ENCODE results near the gene NPAT.

NPAT gene

GRCh38 chr11:108221371-108221770 lies 1.1 kb downstream of the NPAT start:
- intact Hi-C loops (cut with DNase I): loop anchor here (5.0 kb wide), 3 partner anchors 99 to 441 kb away; partner anchors contain the start of gene ACAT1
- no peak for DNase-seq

- intact Hi-C loops (cut with DNase I): loop anchor here (5.0 kb wide), 3 partner anchors 99 to 441 kb away; partner anchors contain the start of gene ACAT1
- no peak for DNase-seq
These were observed 1.6 kb downstream of the NPAT start for GRCh38 chr11:108220721-108221336.

GRCh38 chr11:108218912-108219783 lies 3.3 kb downstream of the NPAT start:
- intact Hi-C loops (cut with DNase I): no loop called here

DNA sequence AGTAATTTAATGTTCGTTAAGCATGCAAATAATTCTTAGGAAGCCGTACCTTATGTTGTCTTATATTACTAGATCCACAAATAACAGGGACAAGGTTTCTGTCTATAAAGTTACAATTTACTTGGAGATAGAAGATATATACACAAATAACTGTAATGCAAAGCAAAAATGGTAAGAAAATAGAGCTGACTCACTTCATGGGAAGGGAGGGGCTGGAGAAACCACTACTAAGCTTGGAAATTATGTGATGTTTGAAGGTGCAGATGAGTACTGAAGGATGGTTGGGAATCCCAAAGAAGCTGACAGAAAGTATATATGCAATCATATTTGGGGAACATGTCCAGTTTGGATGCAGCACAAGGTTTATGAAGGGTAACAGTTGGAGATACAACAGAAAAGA lies 4.0 kb downstream of the NPAT start:
- intact Hi-C loops (cut with DNase I): no loop called here
- no peak for DNase-seq

More at GRCh38 chr11:108218912-108219783, 3.3 kb downstream of the NPAT start:
- no peak for DNase-seq

DNA sequence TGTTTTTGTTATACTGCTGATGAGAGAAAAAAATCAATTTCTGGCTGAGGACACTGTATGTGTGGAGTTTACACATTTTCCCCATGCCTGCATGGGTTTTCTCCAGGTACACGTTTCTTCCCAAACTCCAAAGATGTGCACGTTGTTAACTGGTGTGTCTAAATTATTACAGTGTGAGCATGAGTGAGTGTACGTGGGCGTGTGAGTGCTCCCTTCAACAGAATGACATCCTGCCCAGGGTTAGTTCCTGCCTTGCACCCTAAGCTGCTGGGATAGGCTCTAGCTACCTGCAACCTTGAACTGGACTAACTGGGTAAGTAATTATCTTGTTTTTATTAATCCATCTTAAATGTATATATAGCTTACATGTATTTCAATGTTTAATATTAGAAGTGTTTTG lies 5.5 kb downstream of the NPAT start:
- no peak for DNase-seq
- intact Hi-C loops (cut with DNase I): no loop called here

DNA sequence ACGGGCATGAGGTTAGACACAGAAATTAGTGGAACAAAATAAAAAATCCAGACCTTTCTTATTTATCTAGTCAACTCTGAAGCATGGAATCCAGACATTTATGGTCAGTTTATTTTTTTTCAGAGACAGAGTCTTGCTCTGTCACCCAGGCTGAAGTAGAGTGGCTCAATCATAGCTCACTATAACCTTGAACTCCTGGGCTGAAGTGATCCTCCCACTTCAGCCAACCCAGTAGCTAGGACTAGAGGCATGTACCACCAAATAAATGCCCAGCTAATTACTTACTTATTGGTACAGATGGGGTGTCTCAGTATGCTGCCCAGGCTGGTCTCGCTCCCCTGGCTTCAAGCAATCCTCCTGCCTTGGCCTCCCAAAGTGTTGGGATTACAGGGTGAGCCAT lies 8.7 kb downstream of the NPAT start:
- DNase-seq: no peak
- intact Hi-C loops (cut with DNase I): no loop called here

DNA sequence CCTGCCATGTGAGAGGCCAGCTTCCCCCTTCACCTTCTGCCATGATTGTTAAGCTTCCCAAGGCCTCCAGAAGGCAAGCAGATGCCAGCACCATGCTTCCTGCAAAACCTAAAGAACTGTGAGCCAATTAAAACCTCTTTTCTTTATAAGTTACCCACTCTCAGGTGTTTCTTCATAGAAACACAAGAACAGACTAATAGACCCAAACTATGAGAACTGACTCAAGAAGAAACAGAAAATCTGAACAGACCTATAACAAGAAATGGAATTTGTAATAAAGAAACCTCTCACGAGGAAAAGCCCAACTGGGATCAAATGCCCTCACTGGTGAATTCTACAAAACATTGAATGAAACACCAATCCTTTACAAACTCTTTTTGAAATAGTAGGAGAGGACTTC lies 12.0 kb downstream of the NPAT start:
- intact Hi-C loops (cut with DNase I): no loop called here
- no peak for DNase-seq

GRCh38 chr11:108207683-108208060 lies 14.8 kb downstream of the NPAT start:
- DNase-seq: no peak
- intact Hi-C loops (cut with DNase I): no loop called here

GRCh38 chr11:108206969-108207682 lies 15.3 kb downstream of the NPAT start:
- DNase-seq: no peak
- intact Hi-C loops (cut with DNase I): no loop called here

DNA sequence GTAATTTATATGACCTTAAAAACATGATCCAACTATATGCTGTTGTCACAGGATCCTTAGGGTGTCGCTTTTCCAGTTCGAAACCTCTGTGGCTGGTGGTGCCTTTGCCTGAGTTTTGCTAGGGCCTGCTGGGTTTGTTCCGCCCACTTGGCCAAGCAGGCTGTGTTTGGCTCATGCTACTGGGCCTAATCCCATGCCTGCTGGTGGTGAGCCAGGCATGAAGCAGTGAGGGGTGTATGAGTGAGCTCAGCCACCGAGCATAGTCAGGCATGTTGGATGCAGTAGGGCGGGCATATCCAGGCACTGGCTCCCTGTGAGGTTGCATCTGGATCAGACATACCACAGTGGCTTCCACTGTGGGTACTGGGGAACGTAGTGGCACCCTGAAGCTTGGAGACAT lies 16.3 kb downstream of the NPAT start:
- intact Hi-C loops (cut with DNase I): no loop called here
- no peak for DNase-seq

- intact Hi-C loops (cut with DNase I): no loop called here
- DNase-seq: no peak
These were observed 17.4 kb downstream of the NPAT start for GRCh38 chr11:108204929-108205499.

DNA sequence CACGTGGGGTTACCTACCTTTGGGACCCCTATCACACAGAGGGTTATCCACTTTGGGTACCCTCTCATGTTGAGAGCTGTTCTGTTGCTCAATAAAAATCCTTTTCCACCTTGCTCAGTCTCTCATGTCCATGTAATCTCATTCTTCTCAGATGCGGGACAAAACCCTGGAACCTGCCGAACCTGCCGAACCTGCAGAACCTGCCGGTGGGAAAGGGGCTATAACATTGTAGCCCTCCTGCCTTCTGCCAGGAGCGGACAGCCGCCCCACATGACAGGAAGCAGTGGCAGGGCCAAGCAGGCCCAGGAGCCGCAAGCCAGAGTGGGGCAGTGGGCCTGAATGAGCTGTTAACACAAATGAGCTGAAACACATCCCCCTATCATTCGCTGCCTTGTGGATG lies 18.1 kb downstream of the NPAT start:
- DNase-seq: no peak
- intact Hi-C loops (cut with DNase I): no loop called here

- intact Hi-C loops (cut with DNase I): no loop called here
- DNase-seq: no peak
These were observed 19.4 kb downstream of the NPAT start for GRCh38 chr11:108203075-108203474.

DNA sequence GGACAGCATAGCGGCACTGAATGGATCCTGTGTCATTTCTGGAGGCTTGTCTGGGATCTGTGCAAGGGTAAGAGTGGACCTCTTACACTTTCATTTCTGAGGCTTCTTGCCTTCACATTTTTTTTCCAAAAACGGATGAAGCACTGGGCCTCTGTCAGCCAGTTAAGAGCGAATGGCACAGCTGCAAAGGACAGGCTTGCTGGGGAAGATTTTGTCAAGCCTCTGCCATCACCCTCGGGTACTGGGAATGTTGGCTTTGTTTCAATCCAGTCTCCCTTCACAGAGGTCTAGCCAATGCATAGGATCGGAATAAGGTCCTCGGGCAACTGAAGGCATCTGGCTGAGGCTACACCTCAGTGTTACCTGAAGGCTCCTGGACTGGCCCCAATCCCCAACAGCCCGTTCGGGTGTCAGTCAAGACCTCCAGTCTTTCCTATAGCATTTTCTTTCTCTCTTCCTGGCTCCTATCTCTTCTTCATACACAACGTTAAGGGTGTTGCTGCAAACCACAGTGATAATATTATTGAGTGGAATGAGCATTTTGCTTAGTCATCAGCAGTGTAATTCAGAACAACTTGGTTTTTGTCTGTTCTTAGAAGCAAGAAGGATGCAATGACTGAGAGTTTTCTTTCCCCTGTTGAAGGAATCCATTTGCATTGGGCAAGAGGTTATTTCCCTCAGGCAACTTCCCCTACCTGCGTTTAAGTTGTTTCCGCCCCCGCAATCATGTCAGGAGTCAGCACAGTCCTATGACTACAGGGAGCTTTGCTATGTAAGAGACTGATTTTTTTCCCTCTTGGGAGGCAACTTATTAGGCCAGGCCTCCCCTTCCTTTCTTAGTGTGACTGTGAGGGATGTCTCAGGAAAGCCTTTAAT lies 22.8 kb downstream of the NPAT start:
- intact Hi-C loops (cut with DNase I): no loop called here
- DNase-seq: no peak

DNA sequence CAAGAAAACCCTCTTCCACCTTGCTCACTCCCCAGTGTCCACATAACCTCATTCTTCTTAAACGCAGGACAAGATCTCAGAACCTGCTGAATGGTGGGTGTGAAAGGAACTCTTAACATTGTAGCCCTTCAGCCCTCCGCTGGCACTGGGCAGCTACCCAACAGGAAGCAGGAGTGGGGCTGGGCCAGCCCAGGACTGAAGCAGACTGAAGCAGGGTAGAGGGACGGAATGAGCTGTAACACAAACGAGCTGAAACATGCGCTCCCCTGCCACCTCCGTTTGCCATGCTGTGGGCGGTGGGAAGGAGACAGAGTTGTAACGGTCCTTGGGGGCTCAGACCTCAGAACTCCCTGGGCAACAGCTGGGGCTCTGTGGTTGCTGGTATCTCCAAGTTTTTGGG lies 23.6 kb downstream of the NPAT start:
- intact Hi-C loops (cut with DNase I): no loop called here
- no peak for DNase-seq

- intact Hi-C loops (cut with DNase I): no loop called here
- no peak for DNase-seq
These were observed 25.1 kb downstream of the NPAT start for GRCh38 chr11:108197351-108197750.

- DNase-seq: no peak
- intact Hi-C loops (cut with DNase I): no loop called here
These were observed 25.5 kb downstream of the NPAT start for GRCh38 chr11:108196901-108197300.

DNA sequence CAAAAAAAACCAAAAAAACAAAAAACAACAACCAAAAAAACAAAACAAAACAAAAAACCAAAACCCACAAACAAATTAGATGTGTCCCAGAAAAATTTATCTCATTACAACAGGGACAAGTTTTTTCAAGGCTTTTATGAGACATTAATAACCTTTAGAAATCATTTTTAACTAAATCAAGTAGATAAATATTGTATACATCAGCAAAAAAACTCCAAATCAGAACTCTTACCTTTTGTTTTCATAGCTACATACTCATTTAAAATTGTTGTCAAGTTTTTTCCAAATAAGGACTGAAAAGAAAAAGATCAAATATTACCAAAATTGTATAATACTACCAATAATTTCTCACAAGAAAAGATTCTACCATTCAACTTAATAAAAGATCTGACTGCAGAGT lies 28.7 kb downstream of the NPAT start:
- DNase-seq: no peak
- intact Hi-C loops (cut with DNase I): no loop called here

GRCh38 chr11:108177570-108177969 lies 44.9 kb downstream of the NPAT start:
- no peak for DNase-seq
- intact Hi-C loops (cut with DNase I): no loop called here

DNA sequence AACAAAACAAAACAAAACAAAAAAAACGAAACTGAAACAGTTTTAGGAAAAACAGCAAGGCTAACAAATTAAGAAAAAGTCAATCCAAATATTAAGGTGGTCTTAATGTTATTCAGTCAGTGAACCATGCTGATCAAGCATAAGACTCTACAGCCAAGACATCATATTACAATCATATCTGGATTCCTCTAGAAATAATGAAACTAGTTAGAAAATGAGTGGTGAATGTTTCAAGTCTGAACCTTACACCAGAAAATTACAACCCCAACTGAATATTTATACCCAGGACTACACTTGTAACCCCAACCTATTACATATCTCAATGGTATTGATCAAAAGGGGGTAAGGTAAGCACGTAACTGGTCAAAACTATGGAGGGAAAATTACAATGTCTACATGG lies 52.3 kb downstream of the NPAT start:
- DNase-seq: no peak
- intact Hi-C loops (cut with DNase I): no loop called here

Data from posterior cingulate gyrus (tissue), 11 donors.